Measurements from ENCODE around the gene MLLT3. TPM values are rescaled to one million over a fixed set of nuclear protein-coding genes. Genes with fewer than 3 reads are reported as not detected.

MLLT3 gene
- total RNA-seq, 1 donor from 2014 or later, result 17.5 TPM

DNA sequence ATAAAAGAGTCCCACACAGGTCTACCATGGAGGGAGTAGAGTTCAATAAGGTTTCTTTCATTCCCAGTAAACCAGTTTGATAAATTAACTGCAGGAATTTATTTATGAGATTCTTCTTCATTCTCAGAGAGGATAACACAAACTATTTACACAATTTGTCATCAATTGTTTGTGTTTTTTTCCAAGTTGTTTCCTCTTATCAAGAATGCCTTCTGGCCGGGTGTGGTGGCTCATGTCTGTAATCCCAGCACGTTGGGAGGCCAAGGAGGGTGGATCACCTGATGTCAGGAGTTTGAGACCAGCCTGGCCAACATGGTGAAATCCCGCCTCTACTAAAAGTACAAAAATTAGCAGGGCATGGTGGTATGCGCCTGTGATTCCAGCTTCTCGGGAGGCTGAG, 216.7 kb downstream of the MLLT3 start:
- intact Hi-C loops (cut with micrococcal nuclease), result no loop called here
- Histone ChIP-seq H3K4me3 (no peak overlapping the region), H3K4me1 (no peaks in the 10 kb centered on the region), H3K9me3 (replicated peaks) (no peaks in the 10 kb centered on the region), H3K27me3 (ENCODE audit: low read depth) (no peaks in the 10 kb centered on the region), H3K27ac (replicated peaks) (no peak overlapping the region), H3K36me3 (no peaks in the 10 kb centered on the region)
- DNase-seq, result no peak
- no peak for TF ChIP-seq CTCF (IDR thresholded peaks at IDR 0.05; ENCODE audit: borderline replicate concordance)

GRCh38 chr9:20405078-20405477, 217.2 kb downstream of the MLLT3 start:
- H3K27me3 ChIP-seq (ENCODE audit: low read depth), result no peaks in the 10 kb centered on the region
- no peaks in the 10 kb centered on the region for H3K4me1 ChIP-seq
- no peaks in the 10 kb centered on the region for H3K9me3 ChIP-seq (replicated peaks)
- DNase-seq, result no peak
- intact Hi-C loops (cut with micrococcal nuclease), result no loop called here
- no peak for TF ChIP-seq CTCF (IDR thresholded peaks at IDR 0.05; ENCODE audit: borderline replicate concordance)
- no peak overlapping the region for H3K4me3 ChIP-seq
- no peak overlapping the region for H3K27ac ChIP-seq (replicated peaks)
- H3K36me3 ChIP-seq, result no peaks in the 10 kb centered on the region

- intact Hi-C loops (cut with micrococcal nuclease), result no loop called here
- no peak for DNase-seq
- no peak for TF ChIP-seq CTCF (IDR thresholded peaks at IDR 0.05; ENCODE audit: borderline replicate concordance)
- H3K27ac ChIP-seq (replicated peaks), result no peak overlapping the region
- no peaks in the 10 kb centered on the region for H3K27me3 ChIP-seq (ENCODE audit: low read depth)
- no peaks in the 10 kb centered on the region for H3K9me3 ChIP-seq (replicated peaks)
- no peaks in the 10 kb centered on the region for H3K36me3 ChIP-seq
- no peaks in the 10 kb centered on the region for H3K4me1 ChIP-seq
- H3K4me3 ChIP-seq, result no peak overlapping the region
Measured at GRCh38 chr9:20404192-20404813, 218.0 kb downstream of the MLLT3 start.

- Histone ChIP-seq H3K36me3 (no peaks in the 10 kb centered on the region), H3K4me3 (no peak overlapping the region), H3K9me3 (replicated peaks) (no peaks in the 10 kb centered on the region), H3K4me1 (no peaks in the 10 kb centered on the region), H3K27ac (replicated peaks) (no peak overlapping the region), H3K27me3 (ENCODE audit: low read depth) (no peaks in the 10 kb centered on the region)
- TF ChIP-seq CTCF (IDR thresholded peaks at IDR 0.05; ENCODE audit: borderline replicate concordance), result no peak
- DNase-seq, result no peak
- intact Hi-C loops (cut with micrococcal nuclease), result no loop called here
Measured at GRCh38 chr9:20403346-20403745, 219.0 kb downstream of the MLLT3 start.

- H3K27me3 ChIP-seq (ENCODE audit: low read depth), result no peaks in the 10 kb centered on the region
- no peak overlapping the region for H3K27ac ChIP-seq (replicated peaks)
- no peaks in the 10 kb centered on the region for H3K4me1 ChIP-seq
- no peak overlapping the region for H3K4me3 ChIP-seq
- no peak for TF ChIP-seq CTCF (IDR thresholded peaks at IDR 0.05; ENCODE audit: borderline replicate concordance)
- intact Hi-C loops (cut with micrococcal nuclease), result no loop called here
- DNase-seq, result no peak
- H3K9me3 ChIP-seq (replicated peaks), result no peaks in the 10 kb centered on the region
- H3K36me3 ChIP-seq, result no peaks in the 10 kb centered on the region
Measured at GRCh38 chr9:20402273-20402875, 219.9 kb downstream of the MLLT3 start.
